Renal cortex interstitium (tissue), 11 donors: ENCODE results near the gene B3GNT7. TPM values are rescaled to one million over a fixed set of nuclear protein-coding genes. Genes with fewer than 3 reads are reported as not detected.
"Not testable (repeated sequence)": the region's sequence is repeated elsewhere in the genome, so short reads cannot be mapped to it uniquely, and the experiment has no call there.

Source experiments
- DNase-seq, 11 donors: peaks; one replicate each; pipeline ENCODE4 v3.0.0-alpha.2; 2013; ENCODE audit warnings: low read depth in 9 of 11, low spot score in 4 of 11; ENCODE audit errors: extremely low read depth in 1 of 11
- polyA plus RNA-seq, 3 donors: library from polyadenylated mRNA; unstranded; fragments of 120-200 nt; gene quantifications; one replicate each; pipeline ENCODE4 v1.2.1, GENCODE V29; 2013; ENCODE audit not compliant: insufficient read length in 3 of 3

The B3GNT7 gene
- polyA plus RNA-seq, 3 donors: 3.4 to 4.1 (median 3.9) TPM

GRCh38 chr2:231410293-231411004 lies 14.9 kb downstream of the B3GNT7 start:
- no peak for DNase-seq

GRCh38 chr2:231411237-231411636 lies 15.7 kb downstream of the B3GNT7 start:
- no peak for DNase-seq

GRCh38 chr2:231411831-231412617 lies 16.5 kb downstream of the B3GNT7 start:
- peak; percentile 65 to 86 (median 77) for DNase-seq

- DNase-seq: no peak
These were observed 17.1 kb downstream of the B3GNT7 start for GRCh38 chr2:231412618-231412963.

GRCh38 chr2:231413456-231413855 lies 17.9 kb downstream of the B3GNT7 start:
- no peak for DNase-seq

- no peak for DNase-seq
These were observed 18.5 kb downstream of the B3GNT7 start for GRCh38 chr2:231413921-231414476.

GRCh38 chr2:231415029-231415428 lies 19.5 kb downstream of the B3GNT7 start:
- DNase-seq: no peak

- no peak for DNase-seq
These were observed 23.5 kb downstream of the B3GNT7 start for GRCh38 chr2:231418820-231419640.

- no peak for DNase-seq
These were observed 25.6 kb downstream of the B3GNT7 start for GRCh38 chr2:231421051-231421580.

- DNase-seq: no peak
These were observed 26.5 kb downstream of the B3GNT7 start for GRCh38 chr2:231422056-231422455.

GRCh38 chr2:231423176-231423575 lies 27.7 kb downstream of the B3GNT7 start:
- no peak for DNase-seq

- no peak for DNase-seq
These were observed 29.8 kb downstream of the B3GNT7 start for GRCh38 chr2:231425291-231425810.

GRCh38 chr2:231425811-231426703 lies 30.5 kb downstream of the B3GNT7 start:
- no peak for DNase-seq

- DNase-seq: no peak
These were observed 31.6 kb downstream of the B3GNT7 start for GRCh38 chr2:231427116-231427515.

GRCh38 chr2:231429152-231429551 lies 33.6 kb downstream of the B3GNT7 start:
- no peak for DNase-seq

GRCh38 chr2:231429901-231430300 lies 34.4 kb downstream of the B3GNT7 start:
- no peak for DNase-seq

- DNase-seq: not testable (repeated sequence)
These were observed 34.9 kb downstream of the B3GNT7 start for GRCh38 chr2:231430437-231430836.

- DNase-seq: no peak
These were observed 36.1 kb downstream of the B3GNT7 start for GRCh38 chr2:231431606-231432005.
